ENCODE data around the gene AAMDC.
"Not testable (repeated sequence)": the region's sequence is repeated elsewhere in the genome, so short reads cannot be mapped to it uniquely, and the experiment has no call there.

AAMDC gene

DNA sequence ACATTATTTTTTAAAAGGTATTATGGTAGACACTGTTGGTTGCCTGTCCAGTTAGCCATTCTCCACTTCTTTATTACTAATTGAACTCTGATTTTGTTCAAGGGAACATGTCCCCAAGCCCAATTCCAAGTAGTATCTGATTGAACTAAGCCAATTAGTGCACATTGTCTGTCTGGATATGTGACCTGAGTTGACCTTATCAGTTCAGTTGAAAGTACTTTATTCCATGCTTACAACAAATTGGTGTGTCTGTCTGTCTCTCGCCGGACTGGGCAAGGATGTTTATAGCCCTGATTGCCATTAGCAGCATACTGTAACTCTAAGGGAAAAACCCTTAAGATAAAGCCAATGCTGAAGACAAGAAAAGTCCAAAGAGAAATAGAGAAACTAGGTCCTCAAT, 87.9 kb downstream of the AAMDC start:
- H3K9ac ChIP-seq (ENCODE audit: insufficient read length), result no peak overlapping the region
- no peaks in the 10 kb centered on the region for H3K9me3 ChIP-seq (ENCODE audit: low read depth, low read length)
- TF ChIP-seq POLR2AphosphoS5 (IDR thresholded peaks at IDR 0.05; ENCODE audit: borderline replicate concordance, low read depth, low read length) (no peak), EZH2 (IDR thresholded peaks at IDR 0.05) (no peak), FOXP2 (optimal IDR thresholded peaks at IDR 0.05; ENCODE audit: control extremely low read depth, extremely low read length, insufficient read depth) (no peak)
- H3K4me3 ChIP-seq, result no peak overlapping the region
- H3K27ac ChIP-seq, result no peak overlapping the region
- no peak for DNase-seq (ENCODE audit: low read depth, low spot score)
- peaks cover 7% of the 10 kb centered on the region; the same call in 1 of the 2 replicates for H3K36me3 ChIP-seq (ENCODE audit: insufficient read depth, low read length)

DNA sequence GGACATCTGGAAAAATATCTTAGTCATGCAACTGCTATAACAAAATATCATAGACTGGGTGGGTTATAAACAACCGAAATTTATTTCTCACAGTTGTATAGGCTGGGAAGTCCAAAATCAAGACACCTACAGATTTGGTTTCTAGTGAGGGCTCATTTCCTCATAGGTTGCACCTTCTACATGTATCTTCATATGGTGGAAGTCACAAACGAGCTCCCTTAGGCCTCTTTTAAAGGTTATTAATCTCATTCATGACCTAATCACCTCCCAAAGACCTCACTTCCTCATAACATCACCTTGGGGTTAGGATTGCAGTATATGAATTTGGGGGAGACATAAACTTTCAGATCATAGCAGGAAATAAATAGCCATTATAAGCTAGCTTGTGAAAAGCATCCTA, 88.3 kb downstream of the AAMDC start:
- Histone ChIP-seq H3K27ac (no peak overlapping the region), H3K36me3 (ENCODE audit: insufficient read depth, low read length) (peaks cover 7% of the 10 kb centered on the region; the same call in 1 of the 2 replicates), H3K4me3 (no peak overlapping the region), H3K9ac (ENCODE audit: insufficient read length) (no peak overlapping the region), H3K9me3 (ENCODE audit: low read depth, low read length) (no peaks in the 10 kb centered on the region)
- TF ChIP-seq POLR2AphosphoS5 (IDR thresholded peaks at IDR 0.05; ENCODE audit: borderline replicate concordance, low read depth, low read length) (no peak), EZH2 (IDR thresholded peaks at IDR 0.05) (no peak), FOXP2 (optimal IDR thresholded peaks at IDR 0.05; ENCODE audit: control extremely low read depth, extremely low read length, insufficient read depth) (no peak)
- no peak for DNase-seq (ENCODE audit: low read depth, low spot score)

DNA sequence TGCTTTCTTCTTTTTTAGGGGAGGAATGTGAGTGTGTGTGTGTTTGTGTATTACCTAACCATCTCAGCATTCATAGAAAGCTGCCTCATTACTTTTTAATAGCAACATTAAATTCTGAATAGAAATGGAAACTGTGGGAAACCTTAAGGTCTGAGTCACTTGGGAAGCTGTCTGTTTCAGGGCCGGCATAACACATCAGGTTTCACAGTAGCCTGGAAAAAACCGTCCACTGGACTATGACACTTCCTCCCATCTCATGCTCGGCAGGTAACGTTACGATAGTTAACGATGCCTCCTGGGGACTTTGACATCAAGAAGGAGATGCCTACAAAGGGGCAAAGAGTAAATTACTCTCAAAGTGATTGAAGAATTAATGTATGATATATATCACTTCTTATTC, 89.9 kb downstream of the AAMDC start:
- not testable (repeated sequence) for H3K27ac ChIP-seq; H3K9me3 ChIP-seq (ENCODE audit: low read depth, low read length); DNase-seq (ENCODE audit: low read depth, low spot score); H3K36me3 ChIP-seq (ENCODE audit: insufficient read depth, low read length); H3K9ac ChIP-seq (ENCODE audit: insufficient read length); H3K4me3 ChIP-seq

DNA sequence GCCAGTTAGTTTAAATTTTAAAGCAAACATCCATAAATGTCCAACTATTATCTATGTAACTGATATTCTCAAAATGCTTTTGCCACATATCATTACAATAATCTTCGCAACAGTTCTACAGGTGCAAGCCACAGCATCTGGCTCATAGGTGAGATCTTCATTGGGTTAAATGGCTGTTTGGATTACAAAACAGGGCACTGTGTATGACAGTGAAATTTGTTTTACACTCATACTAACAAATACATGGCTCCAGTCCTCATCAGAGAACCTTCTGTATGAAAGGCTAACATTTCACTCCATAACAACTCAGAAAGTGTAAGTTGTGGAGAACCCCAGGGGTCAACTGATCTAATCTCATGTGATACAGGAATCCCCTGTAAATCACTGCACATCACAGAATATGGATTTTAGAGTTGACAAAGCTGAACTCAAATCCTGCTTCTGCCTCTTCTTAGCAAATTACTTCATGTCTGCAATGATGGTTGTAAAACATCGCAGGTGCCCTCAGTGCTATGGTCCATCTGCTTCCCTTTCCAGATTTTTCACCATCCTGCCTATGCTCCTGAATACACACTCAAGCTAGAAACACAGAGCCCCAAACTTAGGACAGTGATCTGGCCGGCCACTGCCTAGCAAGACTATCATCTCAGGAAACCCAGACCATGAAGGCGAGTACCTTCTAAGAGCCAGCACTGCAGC, 92.8 kb downstream of the AAMDC start:
- not testable (repeated sequence) for DNase-seq (ENCODE audit: low read depth, low spot score); H3K9ac ChIP-seq (ENCODE audit: insufficient read length); H3K27ac ChIP-seq; H3K4me3 ChIP-seq; H3K9me3 ChIP-seq (ENCODE audit: low read depth, low read length); H3K36me3 ChIP-seq (ENCODE audit: insufficient read depth, low read length)

DNA sequence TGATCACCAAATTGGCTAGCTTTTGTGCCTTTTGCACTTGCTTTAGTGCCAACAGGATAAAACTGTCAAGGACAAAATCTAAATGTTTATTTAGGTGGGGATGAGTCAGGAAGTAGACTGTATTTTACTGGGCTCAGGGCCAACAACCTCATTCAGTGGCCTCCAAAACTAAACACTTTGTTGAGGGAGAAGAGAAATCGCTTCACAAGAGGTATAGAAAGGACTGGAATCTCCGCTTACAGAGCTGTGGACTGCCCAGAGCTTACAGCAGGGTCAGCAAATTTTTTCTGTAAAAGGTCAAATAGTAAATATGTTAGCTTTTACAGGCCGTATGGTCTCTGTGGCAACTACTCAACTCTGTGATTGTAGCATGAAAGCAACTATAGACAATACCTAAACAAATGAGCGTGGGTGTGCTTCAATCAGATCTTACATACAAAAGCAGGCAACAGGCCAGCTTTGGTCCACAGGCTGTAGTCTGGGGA, 93.4 kb downstream of the AAMDC start:
- H3K36me3 ChIP-seq (ENCODE audit: insufficient read depth, low read length); H3K9ac ChIP-seq (ENCODE audit: insufficient read length); DNase-seq (ENCODE audit: low read depth, low spot score); H3K9me3 ChIP-seq (ENCODE audit: low read depth, low read length); H3K4me3 ChIP-seq: not testable (repeated sequence)
- 0 out of 2 replicates have a peak overlapping the region, but pooled peaks have one; percentile 42 for H3K27ac ChIP-seq

DNA sequence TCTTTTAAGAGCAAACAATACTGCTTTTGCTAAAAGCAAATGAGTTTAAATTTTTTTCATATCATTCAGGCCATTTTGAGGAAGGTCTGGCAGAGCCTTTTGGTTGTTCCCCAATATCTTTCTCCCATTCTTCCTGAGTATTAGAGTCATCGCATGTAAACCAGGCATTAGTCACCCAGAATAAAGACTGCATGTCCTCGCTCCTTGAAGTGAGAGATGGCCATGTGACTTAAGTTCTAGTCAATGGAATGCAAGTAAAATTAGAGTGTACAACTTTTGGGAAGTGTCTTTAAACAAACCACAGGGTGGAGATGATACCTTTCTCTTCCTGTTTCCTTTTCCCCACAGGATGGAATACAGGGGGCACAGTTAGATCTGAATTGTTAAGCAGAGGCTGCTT, 96.8 kb downstream of the AAMDC start:
- H3K4me3 ChIP-seq; H3K27ac ChIP-seq; H3K9me3 ChIP-seq (ENCODE audit: low read depth, low read length); DNase-seq (ENCODE audit: low read depth, low spot score); H3K36me3 ChIP-seq (ENCODE audit: insufficient read depth, low read length); H3K9ac ChIP-seq (ENCODE audit: insufficient read length): not testable (repeated sequence)
